Mucosa of descending colon (tissue), 3 donors: Measurements from ENCODE around the gene PMS1. TPM values are rescaled to one million over a fixed set of nuclear protein-coding genes. Genes with fewer than 3 reads are reported as not detected.
"Not testable (repeated sequence)": the region's sequence is repeated elsewhere in the genome, so short reads cannot be mapped to it uniquely, and the experiment has no call there.

Source experiments
- ATAC-seq: fragments of 200-7000 bp; cut with Tn5 transposase; one replicate; pipeline ENCODE4 v1.9.1; 2020; ENCODE audit warnings: mild to moderate bottlenecking, moderate library complexity
- DNase-seq, 3 donors: peaks; one replicate each; pipeline ENCODE4 v3.0.0-alpha.2; 2020
- H3K36me3 ChIP-seq: fragments of 200-600 bp; one replicate; pipeline ENCODE4 v1.8.0; 2021; ENCODE audit warnings: low read depth, mild to moderate bottlenecking
- H3K4me1 ChIP-seq: fragments of 200-600 bp; one replicate; pipeline ENCODE4 v1.8.0; 2021; ENCODE audit warnings: low read depth, mild to moderate bottlenecking
- H3K4me3 ChIP-seq: fragments of 200-600 bp; one replicate; pipeline ENCODE4 v1.8.0; 2021; ENCODE audit warnings: mild to moderate bottlenecking
- H3K9me3 ChIP-seq: fragments of 200-600 bp; one replicate; pipeline ENCODE4 v1.8.0; 2021; ENCODE audit warnings: mild to moderate bottlenecking
- CTCF ChIP-seq: fragments of 200-600 bp; IDR thresholded peaks from one replicate; pipeline ENCODE4 v1.8.0; 2022; ENCODE audit warnings: antibody characterized with exemption, mild to moderate bottlenecking
- intact Hi-C, 2 donors: fragments of 100-400 bp; cut with DNase I in 1 of 2; cut with micrococcal nuclease in 1 of 2; formaldehyde crosslinking; loops; one replicate each; pipeline versions ENCODE4 v1.11.0 to v1.11.1; 2022; cut with DNase I, micrococcal nuclease
- long read RNA-seq, 2 donors: library from polyadenylated mRNA; unstranded; transcript quantifications; one replicate each; pipeline ENCODE4 v2.0.0, GENCODE V29; 2019 to 2021
- total RNA-seq, 3 donors: library from RNA; stranded (reverse); fragmentation: NEBNext Ultra II Directional in 2 of 3; extraction: Animal tissue kit (Norgen Biotek cat#: 25700) in 2 of 3; gene quantifications; one replicate each; pipeline versions ENCODE4 v1.2.1 to v1.2.4, GENCODE V29; 2021 to 2023
- donor health status: DM: no; HTN: no; CAD: no; lungs with moderate emphysema.
- donor health status: DM: no; HTN: no; CAD: no.
- donor health status: DM: no; HTN: yes; CAD: no.

Gene PMS1
- 10 to 100 TPM; 13.5 to 30.3 (median 17.2) TPM for total RNA-seq
- long read RNA-seq, donor 1, transcript PMS1-213 (13 exons, 3,225 nt), result major isoform, 11 of 22 reads
- long read RNA-seq, donor 1, partial matches to known transcripts, result 2 of 22 reads
- long read RNA-seq, donor 1, other reads (novel, unspliced or antisense), result 7 of 22 reads
- long read RNA-seq, donor 2, partial matches to known transcripts, result 2 of 5 reads
- long read RNA-seq, donor 2, other reads (novel, unspliced or antisense), result 2 of 5 reads

- H3K4me1 ChIP-seq, result peaks cover 6% of the 10 kb centered on the region
- no peaks in the 10 kb centered on the region for H3K36me3 ChIP-seq
- no peaks in the 10 kb centered on the region for H3K9me3 ChIP-seq
- intact Hi-C loops, result no loop called here
- ATAC-seq (peak; percentile 99), DNase-seq (peak; percentile 96 to 98 (median 97))
- H3K4me3 ChIP-seq, result peak within 1 kb of the TSS; percentile 70
- TF ChIP-seq CTCF, result no peak
Measured at GRCh38 chr2:189783927-189784867, at the start of gene PMS1, which contains the start of gene ORMDL1. Gene PMS1, plus strand, starts transcription at chr2:189784450. Its CDS starts 7,360 bp downstream, at chr2:189791810. Gene ORMDL1, minus strand, starts transcription at chr2:189784339. Its CDS starts 1,744 bp downstream, at chr2:189782595.

GRCh38 chr2:189751080-189751658, 33.1 kb upstream of the PMS1 start:
- intact Hi-C loops, result no loop called here

GRCh38 chr2:189756311-189756952, 27.8 kb upstream of the PMS1 start:
- no peak for ATAC-seq
- Histone ChIP-seq H3K4me1 (peaks cover 6% of the 10 kb centered on the region), H3K36me3 (no peaks in the 10 kb centered on the region), H3K4me3 (no peak overlapping the region), H3K9me3 (no peaks in the 10 kb centered on the region)
- TF ChIP-seq CTCF, result no peak
- no peak for DNase-seq
- intact Hi-C loops, result no loop called here

More at GRCh38 chr2:189751080-189751658, 33.1 kb upstream of the PMS1 start:
- peak in 1 of 3 donors; percentile 68 for DNase-seq
- no peak overlapping the region for H3K4me3 ChIP-seq
- ATAC-seq, result peak; percentile 71
- H3K4me1 ChIP-seq, result no peaks in the 10 kb centered on the region
- no peaks in the 10 kb centered on the region for H3K9me3 ChIP-seq
- no peaks in the 10 kb centered on the region for H3K36me3 ChIP-seq
- peak; percentile 45 for TF ChIP-seq CTCF

- not testable (repeated sequence) for H3K4me1 ChIP-seq, ATAC-seq, H3K36me3 ChIP-seq, DNase-seq, H3K9me3 ChIP-seq, H3K4me3 ChIP-seq
- intact Hi-C loops, result loop anchor here in 1 of 2 donors (10.0 kb wide), 1 partner anchor 95 kb away; the partner anchor contains the start of gene ASNSD1
Measured at GRCh38 chr2:189760154-189760553, 24.1 kb upstream of the PMS1 start.

GRCh38 chr2:189762229-189762550, 22.1 kb upstream of the PMS1 start:
- ATAC-seq, result no peak
- intact Hi-C loops, result loop anchor here in 1 of 2 donors (10.0 kb wide), 1 partner anchor 97 kb away; the partner anchor contains the start of gene ASNSD1
- TF ChIP-seq CTCF, result no peak
- Histone ChIP-seq H3K4me1 (peaks cover 4% of the 10 kb centered on the region), H3K9me3 (no peaks in the 10 kb centered on the region), H3K4me3 (peak overlapping the region; percentile 46), H3K36me3 (no peaks in the 10 kb centered on the region)
- no peak for DNase-seq
